Activated T-helper 1 cell treated with anti-CD3 and anti-CD28 coated beads, Interleukin-2, amount 50 U/mL, for 16 hours (primary cell): ENCODE measurements around the gene MTREX.

ENCODE experiments used
- DNase-seq, 2 donors: peaks; one replicate each; pipeline ENCODE4 v3.0.0-alpha.2; 2020; ENCODE audit warnings: low read depth in 1 of 2, low spot score in 1 of 2

Gene MTREX

GRCh38 chr5:55470282-55470681 is 162.5 kb downstream of the MTREX start:
- no peak for DNase-seq

- DNase-seq: no peak
Observed at GRCh38 chr5:55471468-55471867, 163.7 kb downstream of the MTREX start.

GRCh38 chr5:55472642-55473041 is 164.9 kb downstream of the MTREX start:
- DNase-seq: no peak
